GM21737 (cell line): Measurements from ENCODE around the gene GRIK3.

ENCODE experiments used
- ATAC-seq: cut with Tn5 transposase; IDR thresholded peaks from one replicate; pipeline ENCODE4 v1.9.1; 2021; ENCODE audit warnings: mild to moderate bottlenecking, moderate library complexity; ENCODE audit not compliant: unreplicated experiment

The GRIK3 gene

DNA sequence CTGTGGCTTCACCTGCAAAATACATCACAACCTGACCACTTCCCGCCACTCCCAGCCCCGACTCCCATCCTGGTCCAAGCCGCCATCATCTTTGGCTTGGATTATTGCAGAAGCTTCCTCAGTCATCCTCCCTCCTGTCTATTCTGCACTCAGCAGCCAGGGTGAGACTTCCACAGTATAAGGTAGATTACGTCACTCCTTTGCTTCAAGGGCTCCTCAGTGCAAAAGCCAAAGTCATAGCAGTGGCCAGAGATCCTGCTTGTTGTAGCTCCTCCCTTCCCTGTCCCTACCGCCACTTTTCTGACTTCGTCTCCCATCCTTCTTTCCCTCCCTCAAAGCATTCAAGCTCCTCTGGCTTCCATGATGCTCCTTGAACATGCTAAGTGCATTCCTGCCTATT, 152.8 kb downstream of the GRIK3 start:
- ATAC-seq = no peak

DNA sequence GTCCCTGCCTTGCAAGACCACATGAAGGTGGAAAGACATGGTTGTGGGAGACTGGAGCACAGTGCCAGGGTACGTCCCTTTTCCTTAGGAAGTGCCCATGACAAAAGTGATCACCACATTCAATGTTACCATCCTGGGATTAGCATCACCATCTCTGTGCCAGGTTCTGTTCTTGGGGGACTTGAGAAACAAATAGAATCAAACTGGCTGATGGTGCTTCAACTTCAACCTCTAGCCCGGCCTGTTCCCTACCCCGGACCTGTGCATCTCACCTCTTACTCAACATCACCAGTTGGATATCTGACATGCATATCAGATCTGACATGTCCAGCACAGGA, 153.3 kb downstream of the GRIK3 start:
- ATAC-seq = no peak

DNA sequence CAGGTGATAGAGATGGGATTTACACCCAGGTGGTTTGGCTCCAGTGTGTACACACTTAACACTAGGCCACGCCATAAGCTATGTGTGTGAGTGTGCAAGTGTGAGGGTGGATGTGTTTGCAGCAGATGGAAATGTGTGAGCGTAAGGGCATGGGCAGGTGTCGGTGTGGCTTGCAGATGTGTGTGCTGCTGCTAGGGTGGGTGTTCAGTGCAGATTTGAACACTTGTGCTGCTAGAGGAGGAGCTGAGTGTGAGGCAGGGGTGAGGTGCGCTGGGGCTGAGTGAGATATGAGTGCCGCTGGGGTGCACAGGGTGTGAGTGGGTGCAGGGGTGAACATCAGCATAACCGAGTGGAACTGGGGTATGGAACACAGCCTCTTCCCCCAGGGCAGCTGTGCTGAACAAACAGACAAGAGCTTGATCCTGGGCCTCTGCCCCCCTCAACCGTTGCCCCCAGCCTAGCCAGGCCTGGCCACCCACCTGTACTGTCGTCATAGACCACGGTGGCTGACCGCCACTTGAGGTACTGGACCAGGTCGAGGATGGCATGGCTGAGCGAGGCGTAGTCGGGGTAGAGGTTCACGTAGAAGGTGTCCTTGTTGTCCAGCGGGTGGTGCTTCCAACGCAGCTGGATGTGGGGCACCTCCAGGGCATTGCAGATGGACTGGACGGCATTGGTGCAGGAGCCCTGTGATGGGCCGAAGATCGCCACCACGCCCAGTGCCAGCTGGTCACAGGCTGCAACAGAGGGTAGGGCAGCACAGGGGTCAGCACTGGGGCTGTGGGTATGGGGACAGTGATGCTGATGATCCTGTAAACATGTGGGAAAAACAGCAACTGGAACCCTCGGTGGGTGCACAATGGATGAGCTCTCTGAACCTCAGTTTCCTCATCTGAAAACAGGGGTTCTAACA, 153.9 kb downstream of the GRIK3 start:
- no peak for ATAC-seq

DNA sequence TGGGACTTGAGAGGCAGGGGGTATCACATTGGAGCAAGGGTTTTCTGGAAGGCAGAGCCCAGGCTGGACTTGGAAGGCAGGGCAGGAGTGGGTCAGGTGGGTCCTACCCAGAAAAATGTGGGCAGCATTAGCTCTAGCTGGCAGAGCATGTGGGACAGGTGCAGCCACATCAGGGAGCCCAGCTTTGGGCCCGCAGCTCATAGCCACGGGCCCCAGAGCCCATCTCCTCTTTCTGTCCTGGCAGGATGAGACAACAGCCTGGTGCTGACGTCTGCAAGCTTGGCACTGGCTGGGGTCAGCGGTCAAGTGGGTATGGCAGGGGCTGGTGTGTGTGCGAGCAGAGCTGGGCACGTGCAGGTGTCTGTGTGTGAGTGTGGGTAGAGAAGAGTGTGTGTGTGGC, 154.7 kb downstream of the GRIK3 start:
- no peak for ATAC-seq

DNA sequence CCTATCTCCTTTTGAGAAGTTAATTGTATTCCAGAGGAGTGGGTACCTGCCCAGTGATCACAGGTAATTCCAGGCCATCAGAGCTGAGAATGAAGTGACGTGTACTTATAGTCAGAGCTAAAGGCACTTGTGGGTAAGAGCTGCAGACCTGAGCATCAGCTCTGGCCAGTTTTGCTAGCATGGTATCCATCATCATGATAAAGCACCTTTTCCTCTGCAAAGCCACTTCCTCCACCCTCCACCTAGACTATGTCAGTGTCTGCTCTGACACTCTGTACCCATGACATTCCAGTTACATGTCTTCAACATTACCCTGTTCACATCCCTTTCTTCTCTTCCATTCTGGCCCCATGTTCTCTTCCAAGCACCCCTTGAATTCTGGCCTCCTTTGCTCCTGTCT, 157.3 kb downstream of the GRIK3 start:
- no peak for ATAC-seq

DNA sequence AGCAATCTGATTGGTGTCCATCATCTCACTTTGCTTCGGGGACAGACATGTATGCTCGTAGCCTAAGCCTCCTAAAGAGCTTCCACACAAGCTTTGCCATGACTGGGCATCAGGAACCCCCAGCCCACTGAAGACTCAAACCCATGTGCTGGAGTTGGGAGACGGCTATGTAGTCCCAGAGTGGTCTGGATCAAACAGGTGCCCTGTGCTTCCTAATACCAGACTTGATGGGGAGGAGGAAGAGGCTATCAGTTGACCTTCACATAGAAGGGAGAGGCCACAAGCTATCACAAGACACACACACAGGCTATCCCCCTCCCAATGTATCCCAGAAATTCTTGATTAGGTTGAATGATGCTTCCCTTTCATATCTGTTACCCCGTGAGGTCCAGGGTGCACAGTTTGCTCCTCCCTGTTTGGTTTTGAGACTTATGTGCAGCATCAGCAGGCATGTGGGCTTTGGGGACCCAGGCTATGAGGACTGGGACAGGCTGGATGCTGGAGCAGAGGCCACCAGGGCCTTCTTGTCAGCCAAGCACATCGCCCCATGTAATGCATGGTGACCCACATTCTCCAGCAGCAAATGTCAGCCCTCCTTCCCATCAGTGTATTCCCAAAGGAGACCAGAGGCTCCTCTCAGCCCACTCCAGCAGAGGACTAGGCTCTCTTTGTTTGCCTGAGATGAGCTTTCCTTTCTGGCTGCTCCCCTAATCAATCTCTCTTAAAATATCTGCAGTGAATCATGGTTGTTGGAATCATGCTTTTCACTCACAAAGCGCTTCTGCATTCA, 159.8 kb downstream of the GRIK3 start:
- no peak for ATAC-seq

DNA sequence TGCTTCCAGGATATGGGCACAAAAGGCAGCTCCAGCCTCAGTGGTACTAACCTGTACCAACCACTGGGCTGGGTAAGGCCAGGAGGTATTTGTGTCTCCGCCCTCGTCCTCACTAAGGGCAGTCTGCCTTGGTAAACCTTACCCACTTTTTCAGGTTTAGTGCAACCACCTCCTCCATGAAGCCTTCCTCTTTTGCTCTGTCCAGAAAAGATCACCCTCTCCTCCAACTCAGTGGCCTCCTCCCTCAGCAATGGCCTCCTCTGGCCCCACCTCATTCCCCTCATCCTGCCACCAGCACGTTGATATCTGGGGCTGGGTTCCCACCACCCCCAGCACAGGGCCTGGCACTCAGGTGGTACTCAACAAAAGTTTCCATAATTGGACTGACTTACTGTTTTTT, 161.5 kb downstream of the GRIK3 start:
- ATAC-seq = no peak

DNA sequence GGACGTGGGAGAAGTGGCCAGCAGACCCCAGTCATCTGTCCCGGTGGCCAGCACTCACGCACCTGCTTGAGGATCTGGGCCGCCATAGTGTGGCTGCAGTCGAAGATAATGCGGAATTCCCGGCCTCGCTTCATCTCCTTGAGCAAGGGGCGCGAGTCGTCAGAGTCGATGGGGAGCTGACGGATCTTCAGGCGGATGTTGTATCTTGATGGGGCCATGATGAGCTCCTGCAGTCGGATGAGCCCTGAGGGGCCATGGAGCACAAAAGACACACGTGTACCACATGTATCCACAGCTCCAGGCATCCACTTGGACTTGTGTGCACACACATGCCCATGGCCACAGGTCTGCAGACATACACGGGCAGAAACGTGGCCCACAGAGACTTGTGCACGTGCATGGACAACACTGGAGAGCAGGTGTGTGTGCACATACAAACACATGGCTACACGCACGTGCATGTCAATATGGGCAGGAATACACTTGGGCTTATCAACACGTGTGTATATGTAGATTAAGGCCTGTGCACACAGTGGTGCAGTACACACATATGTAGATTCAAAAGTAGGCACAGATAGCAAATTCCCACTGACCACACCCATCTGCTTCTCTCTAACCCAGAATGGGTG, 162.1 kb downstream of the GRIK3 start:
- no peak for ATAC-seq

DNA sequence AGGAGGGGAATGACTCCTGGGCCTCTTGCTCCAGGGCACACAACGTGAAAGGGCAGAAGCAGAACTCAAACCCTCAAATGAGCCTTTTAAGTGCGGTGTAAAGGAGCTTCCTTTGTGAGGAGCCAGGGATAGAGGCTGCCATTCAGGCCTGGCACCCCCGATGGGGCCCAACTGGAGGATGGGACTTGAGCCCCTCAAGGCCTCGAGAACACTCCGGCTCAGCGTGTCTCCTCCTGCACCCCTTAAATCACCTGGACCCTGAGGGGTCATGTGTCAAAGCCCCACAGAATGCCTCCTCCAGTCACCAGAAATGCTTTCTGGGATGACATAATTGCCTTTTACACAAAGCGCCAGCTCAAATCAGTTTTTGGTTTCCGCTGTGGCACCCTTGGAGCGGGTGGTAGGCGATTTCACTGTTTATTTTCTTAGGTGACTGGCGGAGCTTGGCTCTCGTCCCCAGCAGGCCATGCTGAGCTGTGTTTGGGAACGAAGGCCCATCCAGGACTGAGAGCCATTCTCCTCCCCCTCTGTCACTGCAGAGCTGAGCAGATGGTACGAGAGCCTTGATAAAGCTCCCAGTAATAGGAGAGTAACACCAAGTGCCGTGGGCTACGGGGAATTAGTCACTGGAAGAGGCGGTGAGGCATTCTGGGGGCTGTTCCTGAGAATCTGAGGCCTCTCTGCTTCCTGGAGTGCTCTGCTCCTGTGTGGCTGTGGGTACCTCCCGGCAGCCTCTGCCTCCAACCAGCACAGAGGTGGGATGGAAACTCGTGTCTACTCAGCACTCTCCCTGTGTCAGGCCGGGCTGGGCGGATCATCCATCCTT, 163.0 kb downstream of the GRIK3 start:
- no peak for ATAC-seq

DNA sequence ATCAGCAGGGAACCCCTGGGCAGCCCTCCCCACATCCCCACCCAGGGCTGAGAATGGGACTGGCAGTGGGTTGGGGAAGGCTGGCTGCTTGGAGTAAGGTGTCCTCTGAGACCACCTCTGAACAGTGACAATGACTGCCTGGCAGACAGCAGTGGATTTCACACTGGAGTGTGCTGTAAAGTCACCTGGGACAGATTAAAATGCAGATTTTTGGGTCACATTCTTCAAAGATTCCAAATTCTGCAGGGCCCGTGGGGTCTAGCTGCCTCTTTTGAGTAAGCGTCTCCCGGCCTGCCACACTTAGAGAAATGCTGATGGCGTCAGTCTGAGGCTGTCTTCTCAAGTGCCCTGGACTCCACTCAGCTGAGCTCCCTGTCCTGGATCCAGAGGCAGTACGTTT, 164.5 kb downstream of the GRIK3 start:
- ATAC-seq = no peak

DNA sequence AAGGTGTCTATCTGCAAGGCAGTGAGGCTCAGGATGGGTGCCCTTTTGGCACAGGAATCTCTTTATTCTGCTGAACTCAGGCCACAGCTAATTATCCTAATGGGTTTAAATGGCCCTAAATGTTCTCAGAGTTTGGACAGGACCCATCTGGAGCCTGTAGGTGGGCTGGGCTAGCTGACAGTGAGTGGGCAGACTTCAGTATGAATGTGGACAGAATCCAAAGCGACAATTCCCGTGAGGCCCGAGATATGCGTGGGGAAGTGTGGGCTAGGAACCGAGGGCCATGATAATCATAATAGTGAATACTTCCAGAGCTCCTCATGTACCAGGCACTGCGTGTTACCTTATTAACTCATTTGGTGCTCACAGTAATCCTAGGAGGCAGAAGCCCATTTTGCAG, 165.3 kb downstream of the GRIK3 start:
- no peak for ATAC-seq

DNA sequence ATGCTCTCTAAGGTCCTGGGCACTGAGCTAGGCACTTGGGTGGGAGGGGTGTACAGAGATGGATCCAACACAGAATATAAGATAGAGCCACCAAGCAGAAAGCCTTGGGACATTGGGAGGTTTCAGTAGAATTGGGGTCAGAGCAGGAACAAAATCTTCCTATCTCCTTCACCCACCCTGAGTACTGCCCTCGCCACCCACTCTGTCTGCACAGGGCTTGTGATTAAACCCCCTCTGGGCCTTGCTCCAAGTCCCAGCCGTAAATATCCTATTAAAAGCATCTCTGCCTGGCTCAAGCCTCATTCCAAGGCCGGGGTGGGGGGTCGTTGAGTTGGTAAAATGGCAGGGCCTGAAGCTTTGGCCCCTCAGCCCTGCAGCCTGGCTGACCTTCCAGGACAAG, 166.7 kb downstream of the GRIK3 start:
- no peak for ATAC-seq

DNA sequence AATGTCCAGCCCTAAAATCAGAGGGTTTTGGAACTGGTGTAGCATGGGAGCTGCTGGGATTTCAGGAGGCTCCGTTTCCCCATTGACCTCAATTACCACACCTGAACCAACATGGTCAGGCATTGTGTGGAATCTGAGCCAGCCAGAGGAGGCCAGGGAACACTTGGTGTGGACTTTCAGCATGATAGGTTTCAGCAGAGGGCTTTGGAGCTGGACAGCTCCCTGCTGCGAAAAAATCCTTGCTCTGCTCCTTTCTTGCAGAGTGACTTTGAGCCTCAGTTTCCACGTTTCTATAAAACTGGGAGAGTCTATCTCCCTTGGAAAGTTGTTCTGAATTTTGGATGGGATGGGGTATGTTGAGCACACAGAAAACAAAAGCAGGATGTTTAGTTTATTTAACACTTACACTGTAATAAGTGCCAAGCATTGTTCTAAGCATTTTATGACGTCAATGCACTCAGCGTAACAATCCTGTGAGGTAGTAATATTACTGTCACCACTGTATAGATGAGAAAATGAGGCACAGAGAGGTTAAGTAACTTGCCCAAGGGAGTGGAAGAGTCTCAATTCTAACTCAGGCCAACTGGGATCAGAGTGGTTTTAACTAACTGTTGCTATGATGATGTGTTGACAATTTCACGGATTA, 168.0 kb downstream of the GRIK3 start:
- no peak for ATAC-seq

DNA sequence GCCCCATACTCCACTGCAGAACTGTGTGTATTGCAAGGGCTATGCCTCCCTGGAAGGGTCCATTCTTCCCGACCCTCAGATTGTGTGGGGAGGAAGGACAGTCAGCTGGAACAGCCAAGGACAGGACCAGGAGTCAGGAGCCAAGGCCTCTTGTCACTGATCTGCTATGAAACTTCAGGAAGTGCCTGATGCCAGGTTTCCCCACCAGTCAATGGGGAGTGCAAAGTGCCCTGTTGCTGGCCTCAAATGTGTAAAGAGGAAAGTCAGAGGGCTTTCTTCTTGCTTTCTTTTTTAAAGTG, 168.8 kb downstream of the GRIK3 start:
- no peak for ATAC-seq

DNA sequence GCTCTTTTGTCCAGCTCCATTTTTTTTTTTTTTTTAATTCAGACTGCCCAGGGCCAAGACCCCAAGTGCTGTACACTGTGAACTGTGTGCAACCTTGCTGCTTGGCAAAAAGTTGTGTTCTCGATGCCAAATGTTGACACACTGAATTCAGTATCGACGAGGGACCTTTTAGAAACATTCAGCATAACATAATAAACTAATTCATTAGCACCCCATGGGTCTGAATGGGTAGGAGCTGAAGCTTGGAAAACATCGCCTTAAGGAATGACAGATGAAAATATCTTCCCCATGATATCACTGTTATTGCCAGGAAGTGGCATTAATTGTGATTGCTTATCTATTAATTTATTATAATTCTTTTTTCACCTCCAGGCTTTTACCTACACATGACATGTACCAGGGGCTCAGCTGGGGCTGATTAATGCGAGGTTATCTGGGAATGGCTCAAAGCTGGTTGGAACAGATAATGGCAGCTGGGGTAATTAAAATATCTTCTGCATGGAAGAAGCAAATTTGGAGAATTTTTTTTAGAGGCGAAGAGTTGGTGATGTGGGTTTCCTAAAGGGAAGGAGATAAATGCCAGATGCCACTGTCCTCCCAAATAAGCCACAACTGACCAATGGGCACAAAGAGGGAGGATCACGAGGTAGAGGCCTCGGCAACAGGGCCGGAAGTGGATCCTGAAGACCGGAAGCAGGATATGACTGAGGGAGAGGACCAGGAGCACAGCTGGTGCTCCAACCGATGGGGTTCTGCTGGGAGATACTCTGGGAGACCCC, 169.3 kb downstream of the GRIK3 start:
- ATAC-seq = no peak

DNA sequence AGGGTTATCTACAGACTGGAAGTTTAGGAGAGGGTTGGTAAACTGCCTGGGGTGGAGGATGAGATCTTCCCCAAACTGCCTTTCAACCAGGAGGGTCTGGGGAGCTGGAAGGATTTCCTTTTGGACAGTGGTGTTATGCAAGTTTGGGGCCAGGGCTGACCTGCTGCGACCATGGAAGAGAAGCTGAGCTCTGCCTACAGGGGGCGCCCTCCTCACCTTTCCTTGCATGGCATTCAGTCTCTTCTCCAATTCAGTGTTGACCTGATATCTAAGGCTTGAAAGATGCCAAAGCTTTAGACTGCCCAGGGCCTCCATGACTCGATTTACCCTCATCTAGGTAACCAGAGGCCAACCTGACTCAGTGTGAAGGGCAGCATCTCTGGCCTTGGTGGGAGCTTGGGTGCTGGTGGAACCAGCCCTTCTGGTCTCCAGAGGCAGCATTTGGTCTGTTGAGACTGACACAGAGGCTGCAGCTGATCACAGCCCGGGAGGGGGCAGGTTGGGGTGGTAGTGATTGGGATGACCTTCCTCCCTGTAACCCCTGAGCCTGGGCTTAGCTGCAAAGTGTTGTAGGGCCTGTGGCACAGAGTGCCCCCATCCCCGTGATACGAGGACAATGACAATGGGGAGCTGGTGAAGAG, 170.0 kb downstream of the GRIK3 start:
- ATAC-seq = no peak

DNA sequence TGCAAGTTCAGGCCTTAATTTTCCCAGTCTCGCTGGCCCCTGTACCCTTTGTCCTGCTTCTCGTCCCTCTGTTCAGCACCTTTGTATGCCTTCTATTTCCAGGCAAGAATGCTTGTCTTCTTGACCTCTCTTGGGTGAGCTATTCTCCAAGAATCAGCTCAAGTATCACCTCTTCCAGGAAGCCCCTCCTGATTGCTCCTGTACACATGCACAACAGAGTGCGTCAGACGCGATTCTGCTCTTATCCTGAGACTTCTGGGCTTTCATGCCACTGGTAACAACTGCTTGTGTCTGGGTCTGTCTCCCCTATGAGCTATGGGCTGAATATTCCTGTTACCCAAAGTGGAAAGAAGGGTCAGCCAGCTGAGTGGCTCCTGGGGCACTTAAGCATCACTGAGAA, 170.8 kb downstream of the GRIK3 start:
- no peak for ATAC-seq

DNA sequence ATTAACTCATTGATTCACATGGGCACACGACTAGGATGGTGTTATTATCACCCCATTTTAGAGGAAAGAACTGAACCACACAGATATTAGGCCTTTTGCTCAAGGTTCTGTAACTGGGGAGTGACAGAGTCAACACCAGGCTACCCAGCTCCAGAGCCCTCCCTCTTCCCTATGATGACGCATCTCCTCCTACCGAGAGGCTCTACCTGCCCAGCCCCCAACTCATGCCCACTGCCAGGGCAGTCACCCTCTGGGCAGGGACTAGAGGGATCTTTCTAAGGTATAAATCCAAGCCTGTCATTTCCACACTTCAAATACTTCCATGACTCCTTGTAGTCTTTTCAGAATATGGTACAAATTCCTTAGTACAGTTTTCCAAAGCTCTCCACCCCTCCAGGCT, 171.3 kb downstream of the GRIK3 start:
- no peak for ATAC-seq

DNA sequence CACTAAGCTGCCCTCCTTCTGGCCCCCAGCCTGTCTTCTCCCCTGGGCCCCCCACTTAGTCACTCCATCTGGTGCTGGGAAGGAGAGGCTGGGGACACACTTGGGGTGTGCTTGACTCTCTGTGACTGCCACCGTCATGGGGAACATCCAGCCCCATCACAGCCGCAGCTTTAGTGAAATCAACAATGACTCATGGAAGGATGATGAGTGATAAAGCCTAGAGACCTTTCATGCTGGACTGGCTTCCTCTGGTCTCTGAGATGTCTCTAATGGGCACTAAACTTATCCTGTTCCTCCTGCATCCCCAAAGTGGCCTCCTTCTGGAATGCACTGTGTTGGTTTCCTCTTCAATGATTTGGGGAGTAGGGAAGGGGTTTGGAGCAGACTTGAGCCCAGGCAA, 172.9 kb downstream of the GRIK3 start:
- no peak for ATAC-seq
